Stimulated activated naive CD8-positive, alpha-beta T cell treated with anti-CD3 and anti-CD28 coated beads, Interleukin-15, Interleukin-2, amounts not matched to agents 100 ng/mL and 50 ng/mL, for 24 hours (primary cell): ENCODE data around the gene CATSPERZ.

Experiments used
- H3K27ac Mint-ChIP-seq: one replicate; pipeline ENCODE4 v1.8.0; 2021; ENCODE audit warnings: mild to moderate bottlenecking, mixed read lengths
- H3K27me3 Mint-ChIP-seq: one replicate; pipeline ENCODE4 v1.8.0; 2021; ENCODE audit warnings: mixed read lengths
- H3K36me3 Mint-ChIP-seq: one replicate; pipeline ENCODE4 v1.8.0; 2021; ENCODE audit warnings: low read depth, mixed read lengths
- H3K4me1 Mint-ChIP-seq: one replicate; pipeline ENCODE4 v1.8.0; 2021; ENCODE audit warnings: low read depth, mixed read lengths
- H3K4me3 Mint-ChIP-seq: one replicate; pipeline ENCODE4 v1.8.0; 2021; ENCODE audit warnings: mild to moderate bottlenecking, mixed read lengths
- H3K9me3 Mint-ChIP-seq: one replicate; pipeline ENCODE4 v1.8.0; 2021; ENCODE audit warnings: mixed read lengths

Gene CATSPERZ

DNA sequence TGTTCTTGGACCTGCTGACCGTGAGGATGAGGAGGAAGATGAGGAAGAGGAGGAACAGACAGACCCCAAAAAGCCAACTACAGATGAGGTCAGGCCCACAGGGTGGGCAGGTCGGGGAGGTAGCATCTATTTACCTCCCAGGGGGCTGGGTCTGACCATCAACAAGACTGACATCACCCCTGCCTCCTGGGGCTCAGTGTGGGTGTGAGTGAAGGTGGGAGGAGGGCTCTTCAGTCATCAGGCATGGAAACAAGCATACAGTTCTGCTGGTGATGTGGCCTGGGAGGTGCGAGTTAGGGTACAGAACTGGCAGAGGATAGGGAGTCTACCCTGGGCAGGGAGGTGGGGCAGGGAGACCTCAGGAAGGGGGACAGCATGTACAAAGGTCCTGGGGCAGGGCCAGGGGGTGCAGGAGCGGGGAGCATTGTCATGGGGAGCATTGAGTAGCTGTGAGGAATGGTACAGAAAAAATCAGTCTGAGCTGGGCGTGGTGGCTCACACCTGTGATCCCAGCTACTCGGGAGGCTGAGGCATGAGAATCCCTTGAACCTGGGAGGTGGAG lies 39.9 kb upstream of the CATSPERZ start:
- Mint-ChIP-seq H3K9me3 (no peaks in the 10 kb centered on the region), H3K27ac (peak overlapping the region; percentile 38), H3K27me3 (no peaks in the 10 kb centered on the region), H3K36me3 (peaks cover 16% of the 10 kb centered on the region), H3K4me1 (peaks cover 13% of the 10 kb centered on the region), H3K4me3 (no peak overlapping the region)

DNA sequence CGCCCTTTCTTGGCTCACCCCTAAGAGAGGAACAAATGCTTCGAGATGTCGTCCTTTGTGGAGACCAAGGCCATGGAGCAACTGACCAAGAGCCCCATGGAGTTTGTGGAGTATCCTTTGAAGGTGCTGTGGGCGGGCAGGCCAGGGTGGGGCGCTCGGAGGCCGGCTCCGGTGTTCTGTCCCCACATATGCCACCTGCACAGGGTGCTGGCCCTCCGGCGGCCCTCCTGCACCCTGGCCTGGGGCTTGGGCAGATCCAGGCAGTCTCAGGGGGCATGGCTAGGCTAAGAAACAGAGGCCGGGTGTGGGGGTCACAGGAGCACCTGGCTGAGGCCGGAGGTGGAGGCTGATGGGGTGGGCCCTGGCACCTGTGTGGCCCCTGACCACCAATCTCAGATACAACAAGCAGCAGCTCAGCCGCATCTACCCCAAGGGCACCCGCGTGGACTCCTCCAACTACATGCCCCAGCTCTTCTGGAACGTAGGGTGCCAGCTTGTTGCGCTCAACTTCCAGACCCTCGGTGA lies 38.5 kb upstream of the CATSPERZ start:
- Mint-ChIP-seq H3K4me1 (peaks cover 13% of the 10 kb centered on the region), H3K9me3 (no peaks in the 10 kb centered on the region), H3K36me3 (peaks cover 16% of the 10 kb centered on the region), H3K27ac (no peak overlapping the region), H3K27me3 (no peaks in the 10 kb centered on the region), H3K4me3 (no peak overlapping the region)

- Mint-ChIP-seq H3K9me3 (no peaks in the 10 kb centered on the region), H3K4me3 (no peak overlapping the region), H3K36me3 (peaks cover 16% of the 10 kb centered on the region), H3K27me3 (no peaks in the 10 kb centered on the region), H3K4me1 (peaks cover 13% of the 10 kb centered on the region), H3K27ac (no peak overlapping the region)
Measured at GRCh38 chr11:64262271-64263002, 37.7 kb upstream of the CATSPERZ start.

DNA sequence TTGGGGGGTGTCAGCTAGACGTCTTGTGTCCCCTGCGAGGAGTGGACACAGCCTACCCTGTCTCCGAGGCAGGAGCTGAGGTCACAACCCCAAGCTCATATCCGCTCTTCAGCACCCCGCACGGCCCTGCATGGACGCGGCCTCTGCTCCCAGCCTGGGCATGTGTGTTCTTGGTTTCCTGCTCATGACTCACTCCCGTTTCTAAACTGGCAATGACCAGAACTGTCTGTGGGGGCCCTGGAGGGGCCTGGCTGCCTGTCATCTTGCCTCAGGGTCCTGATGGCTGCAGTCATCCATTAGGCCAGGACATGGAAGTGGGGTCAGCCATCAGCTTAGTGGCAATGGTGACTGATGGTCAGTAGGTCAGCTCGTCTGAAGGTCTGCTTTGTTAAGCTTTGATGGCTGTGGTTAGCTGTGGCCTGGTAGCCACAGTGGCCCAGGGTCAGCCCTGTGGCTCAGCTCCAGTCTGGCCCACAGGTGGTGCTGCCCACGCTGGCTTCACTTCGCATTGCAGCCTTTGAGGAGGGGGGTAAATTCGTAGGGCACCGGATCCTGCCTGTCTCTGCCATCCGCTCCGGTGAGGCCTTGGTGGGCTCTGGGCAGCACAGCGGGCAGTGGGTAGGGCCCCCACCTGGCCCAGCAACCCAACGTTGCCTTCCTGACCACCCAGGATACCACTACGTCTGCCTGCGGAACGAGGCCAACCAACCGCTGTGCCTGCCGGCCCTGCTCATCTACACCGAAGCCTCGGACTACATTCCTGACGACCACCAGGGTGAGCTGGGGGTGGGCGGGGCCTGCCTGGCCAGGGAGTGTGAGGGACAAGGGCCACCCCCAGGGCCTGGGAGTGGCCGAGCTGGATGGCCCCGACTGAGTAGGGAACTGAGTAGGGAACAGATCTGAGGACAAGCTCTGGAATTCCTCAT lies 36.9 kb upstream of the CATSPERZ start:
- H3K4me3 Mint-ChIP-seq: no peak overlapping the region
- no peaks in the 10 kb centered on the region for H3K27me3 Mint-ChIP-seq
- no peaks in the 10 kb centered on the region for H3K9me3 Mint-ChIP-seq
- peaks cover 21% of the 10 kb centered on the region for H3K4me1 Mint-ChIP-seq
- peaks cover 16% of the 10 kb centered on the region for H3K36me3 Mint-ChIP-seq
- H3K27ac Mint-ChIP-seq: no peak overlapping the region

DNA sequence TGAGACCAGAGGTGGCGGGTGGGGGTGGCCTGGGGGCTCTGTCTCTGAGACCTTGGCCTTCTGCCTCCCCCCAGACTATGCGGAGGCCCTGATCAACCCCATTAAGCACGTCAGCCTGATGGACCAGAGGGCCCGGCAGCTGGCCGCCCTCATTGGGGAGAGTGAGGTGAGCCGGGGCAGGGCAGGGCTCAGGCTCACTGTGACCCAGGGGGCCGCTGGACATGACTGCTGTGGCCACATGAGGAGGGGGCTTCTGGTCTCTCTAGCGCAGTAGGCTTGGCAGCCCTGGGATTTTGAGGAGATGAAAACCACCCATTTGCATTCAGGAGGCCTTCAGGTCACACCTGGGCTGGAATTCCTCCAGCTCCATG lies 36.2 kb upstream of the CATSPERZ start:
- Mint-ChIP-seq H3K4me3 (no peak overlapping the region), H3K27me3 (no peaks in the 10 kb centered on the region), H3K27ac (no peak overlapping the region), H3K4me1 (peaks cover 27% of the 10 kb centered on the region), H3K9me3 (no peaks in the 10 kb centered on the region), H3K36me3 (peaks cover 19% of the 10 kb centered on the region)

- Mint-ChIP-seq H3K4me3 (no peak overlapping the region), H3K9me3 (no peaks in the 10 kb centered on the region), H3K36me3 (peaks cover 17% of the 10 kb centered on the region), H3K4me1 (peaks cover 28% of the 10 kb centered on the region), H3K27me3 (no peaks in the 10 kb centered on the region), H3K27ac (no peak overlapping the region)
Measured at GRCh38 chr11:64264371-64264852, 35.7 kb upstream of the CATSPERZ start.

DNA sequence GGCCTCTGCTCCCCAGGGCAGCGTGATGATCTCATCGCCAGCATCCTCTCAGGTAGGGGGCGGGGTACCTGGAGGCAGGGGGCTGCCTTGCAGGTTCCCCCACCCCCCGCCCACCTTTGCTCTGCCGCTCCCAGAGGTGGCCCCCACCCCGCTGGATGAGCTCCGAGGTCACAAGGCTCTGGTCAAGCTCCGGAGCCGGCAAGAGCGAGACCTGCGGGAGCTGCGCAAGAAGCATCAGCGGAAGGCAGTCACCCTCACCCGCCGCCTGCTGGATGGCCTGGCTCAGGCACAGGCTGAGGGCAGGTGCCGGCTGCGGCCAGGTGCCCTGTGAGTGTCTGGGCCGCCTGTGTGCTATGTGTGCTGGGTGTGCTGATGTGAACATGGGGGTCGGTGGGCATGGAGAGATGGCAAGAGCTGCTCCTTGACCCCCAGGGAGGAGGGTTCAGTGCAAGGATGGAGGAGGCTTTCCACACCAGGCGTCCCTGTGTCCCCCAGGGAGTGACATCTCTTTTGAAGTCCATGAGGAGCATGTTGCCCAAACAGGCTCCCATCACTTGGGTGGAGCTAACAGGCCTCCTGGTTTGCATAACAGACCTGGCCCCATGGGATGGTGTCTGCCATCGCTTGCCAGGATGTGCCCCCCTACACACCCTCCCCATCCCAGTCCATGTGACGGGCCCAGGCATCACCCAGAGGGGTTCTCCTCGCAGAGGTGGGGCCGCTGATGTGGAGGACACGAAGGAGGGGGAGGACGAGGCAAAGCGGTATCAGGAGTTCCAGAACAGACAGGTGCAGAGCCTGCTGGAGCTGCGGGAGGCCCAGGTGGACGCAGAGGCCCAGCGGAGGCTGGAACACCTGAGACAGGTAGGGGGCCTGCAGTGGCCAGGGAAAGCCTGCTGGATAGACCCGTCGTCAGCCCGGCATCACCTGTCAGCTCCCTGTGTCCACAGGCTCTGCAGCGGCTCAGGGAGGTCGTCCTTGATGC lies 34.7 kb upstream of the CATSPERZ start:
- H3K27me3 Mint-ChIP-seq: no peaks in the 10 kb centered on the region
- peaks cover 17% of the 10 kb centered on the region for H3K4me1 Mint-ChIP-seq
- no peaks in the 10 kb centered on the region for H3K9me3 Mint-ChIP-seq
- H3K4me3 Mint-ChIP-seq: no peak overlapping the region
- H3K27ac Mint-ChIP-seq: no peak overlapping the region
- peaks cover 12% of the 10 kb centered on the region for H3K36me3 Mint-ChIP-seq

GRCh38 chr11:64266339-64266738 lies 33.8 kb upstream of the CATSPERZ start:
- no peak overlapping the region for H3K4me3 Mint-ChIP-seq
- H3K36me3 Mint-ChIP-seq: peaks cover 12% of the 10 kb centered on the region
- peaks cover 17% of the 10 kb centered on the region for H3K4me1 Mint-ChIP-seq
- H3K9me3 Mint-ChIP-seq: no peaks in the 10 kb centered on the region
- H3K27ac Mint-ChIP-seq: no peak overlapping the region
- no peaks in the 10 kb centered on the region for H3K27me3 Mint-ChIP-seq

DNA sequence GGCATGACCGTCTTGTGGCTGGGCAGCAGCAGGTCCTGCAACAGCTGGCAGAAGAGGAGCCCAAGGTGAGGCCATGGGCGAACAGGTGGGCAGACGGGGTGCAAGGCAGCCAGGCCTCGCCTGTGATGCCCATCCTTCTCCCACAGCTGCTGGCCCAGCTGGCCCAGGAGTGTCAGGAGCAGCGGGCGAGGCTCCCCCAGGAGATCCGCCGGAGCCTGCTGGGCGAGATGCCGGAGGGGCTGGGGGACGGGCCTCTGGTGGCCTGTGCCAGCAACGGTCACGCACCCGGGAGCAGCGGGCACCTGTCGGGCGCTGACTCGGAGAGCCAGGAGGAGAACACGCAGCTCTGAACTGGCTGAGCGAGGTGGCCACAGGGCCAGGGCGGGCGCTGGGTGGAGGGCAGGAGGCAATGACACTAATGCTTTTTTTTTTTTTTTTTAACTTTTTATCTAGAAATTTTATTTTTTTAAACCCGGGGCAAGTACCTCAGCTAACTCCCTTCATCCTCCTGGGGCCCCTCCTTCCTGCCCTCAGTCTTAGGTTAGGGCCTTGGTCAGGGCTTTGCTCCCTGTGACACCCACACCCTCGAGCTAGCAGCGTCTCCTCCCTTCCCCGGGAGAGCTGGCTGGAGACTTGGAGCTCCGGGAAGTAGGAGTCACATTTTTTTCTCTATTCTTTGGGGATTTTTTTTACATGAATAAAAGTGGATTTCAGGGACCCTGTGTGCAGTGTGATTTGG lies 32.8 kb upstream of the CATSPERZ start:
- Mint-ChIP-seq H3K4me1 (peaks cover 25% of the 10 kb centered on the region), H3K27me3 (no peaks in the 10 kb centered on the region), H3K27ac (peak overlapping the region; percentile 83), H3K4me3 (peak overlapping the region; percentile 95), H3K9me3 (no peaks in the 10 kb centered on the region), H3K36me3 (peaks cover 12% of the 10 kb centered on the region)

- H3K27ac Mint-ChIP-seq: peak overlapping the region; percentile 88
- peaks cover 9% of the 10 kb centered on the region for H3K36me3 Mint-ChIP-seq
Measured at GRCh38 chr11:64268025-64268892, 31.9 kb upstream of the CATSPERZ start.

GRCh38 chr11:64268893-64269539 lies 31.1 kb upstream of the CATSPERZ start:
- Mint-ChIP-seq H3K4me1 (peaks cover 28% of the 10 kb centered on the region), H3K27me3 (no peaks in the 10 kb centered on the region), H3K9me3 (no peaks in the 10 kb centered on the region), H3K4me3 (peak overlapping the region; percentile 95), H3K36me3 (peaks cover 9% of the 10 kb centered on the region), H3K27ac (peak overlapping the region; percentile 88)

More at GRCh38 chr11:64268025-64268892, 31.9 kb upstream of the CATSPERZ start:
- H3K4me1 Mint-ChIP-seq: peaks cover 28% of the 10 kb centered on the region
- H3K27me3 Mint-ChIP-seq: no peaks in the 10 kb centered on the region
- peak overlapping the region; percentile 95 for H3K4me3 Mint-ChIP-seq
- no peaks in the 10 kb centered on the region for H3K9me3 Mint-ChIP-seq

GRCh38 chr11:64269540-64270220 lies 30.5 kb upstream of the CATSPERZ start:
- Mint-ChIP-seq H3K27ac (peak overlapping the region; percentile 96), H3K4me1 (peaks cover 28% of the 10 kb centered on the region), H3K36me3 (peaks cover 9% of the 10 kb centered on the region), H3K27me3 (no peaks in the 10 kb centered on the region), H3K9me3 (no peaks in the 10 kb centered on the region), H3K4me3 (peak overlapping the region; percentile 95)
